SK-MEL-5 (cell line): Measurements from ENCODE around the gene CRY1. TPM values are rescaled to one million over a fixed set of nuclear protein-coding genes. Genes with fewer than 3 reads are reported as not detected.

Experiments used
- DNase-seq: peaks from one replicate; pipeline ENCODE4 v3.0.0-alpha.2; 2016; ENCODE audit warnings: low read depth, low spot score
- in situ Hi-C: cut with HindIII; loops from 2 replicates; pipeline ENCODE4 v1.10.0; 2016; ENCODE audit warnings: low sequenced_read_pairs, high pct_unique_total_duplicates, low pct_unique_long_range_greater_than_20kb
- total RNA-seq: library from RNA; depleted of rRNA; stranded (reverse); fragments of >200 nt; shearing (Covaris generic); gene quantifications from 2 replicates; pipeline ENCODE4 v1.2.3, GENCODE V29; 2014; rRNA removed

The CRY1 gene
- total RNA-seq, 1 experiment from 2014 or later, result 13.4 TPM

- DNase-seq, result peak; percentile 96
- in situ Hi-C loops, result no loop called here
Observed at GRCh38 chr12:106955377-106956047, 137.8 kb downstream of the CRY1 start, which contains the start of gene TMEM263. TSS of gene TMEM263 (plus strand) at chr12:106955907. CDS start at chr12:106967117, 11,210 bp downstream.

- in situ Hi-C loops, result no loop called here
- no peak for DNase-seq
Observed at GRCh38 chr12:106954462-106955376, 138.6 kb downstream of the CRY1 start.

- in situ Hi-C loops, result no loop called here
- no peak for DNase-seq
Observed at GRCh38 chr12:106953352-106954250, 139.7 kb downstream of the CRY1 start.

GRCh38 chr12:106950591-106950990, 142.8 kb downstream of the CRY1 start:
- DNase-seq, result no peak
- in situ Hi-C loops, result no loop called here

GRCh38 chr12:106947461-106947860, 145.9 kb downstream of the CRY1 start:
- in situ Hi-C loops, result no loop called here
- no peak for DNase-seq

- DNase-seq, result no peak
- in situ Hi-C loops, result no loop called here
Observed at GRCh38 chr12:106945261-106945851, 148.0 kb downstream of the CRY1 start.

- in situ Hi-C loops, result no loop called here
- no peak for DNase-seq
Observed at GRCh38 chr12:106942775-106943174, 150.6 kb downstream of the CRY1 start.

- in situ Hi-C loops, result no loop called here
- no peak for DNase-seq
Observed at GRCh38 chr12:106941481-106942156, 151.7 kb downstream of the CRY1 start.

Other genes starting within 250 kb of the CRY1 start
- 42.7 and 44.1 TPM in 2 replicates for gene TMEM263, start 137.6 kb downstream of the CRY1 start, total RNA-seq
- 6.9 and 9.4 TPM in 2 replicates for gene MTERF2, start 106.4 kb downstream of the CRY1 start, total RNA-seq